T-helper 2 cell treated with Interferon-gamma antibody and Interleukin-4, amounts not matched to agents 100 ng/mL and 5 ng/mL, for 36 hours (primary cell): ENCODE data around the gene PGF. TPM values are rescaled to one million over a fixed set of nuclear protein-coding genes. Genes with fewer than 3 reads are reported as not detected.
"Not testable (repeated sequence)": the region's sequence is repeated elsewhere in the genome, so short reads cannot be mapped to it uniquely, and the experiment has no call there.

Experiments used
- intact Hi-C: fragments of 100-400 bp; cut with micrococcal nuclease; formaldehyde crosslinking; loops from one replicate; pipeline ENCODE4 v1.15.1; 2023
- total RNA-seq: library from RNA; stranded (reverse); gene quantifications from 2 replicates; pipeline ENCODE4 v1.2.3, GENCODE V29; 2022

PGF gene
- total RNA-seq, 1 donor from 2014 or later = 0.20 TPM

GRCh38 chr14:74945261-74945851, 10.0 kb downstream of the PGF start:
- intact Hi-C loops = loop anchor here (10.0 kb wide), 1 partner anchor 359 kb away; no protein-coding TSS in a partner anchor

DNA sequence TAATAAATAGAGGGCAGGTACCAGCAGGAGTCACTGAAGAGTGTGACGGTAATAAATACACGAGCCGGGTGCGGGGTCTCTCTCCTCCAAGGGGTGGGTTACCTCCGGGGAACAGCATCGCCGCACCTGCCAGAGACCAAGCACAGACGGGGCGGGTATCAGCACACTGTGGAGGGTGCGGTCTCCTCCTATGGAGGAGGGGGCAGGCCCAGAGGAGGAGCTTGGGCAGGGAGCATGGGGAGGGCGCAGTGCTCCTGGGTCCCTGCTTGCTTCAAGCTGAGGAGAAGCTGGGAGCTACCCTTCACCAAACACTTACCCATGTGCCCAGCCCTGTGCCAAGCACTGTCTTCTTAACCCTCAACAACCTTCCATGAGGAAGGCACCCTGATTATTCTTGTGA, 12.8 kb downstream of the PGF start:
- intact Hi-C loops = loop anchor here (10.0 kb wide), 1 partner anchor 362 kb away; no protein-coding TSS in a partner anchor

DNA sequence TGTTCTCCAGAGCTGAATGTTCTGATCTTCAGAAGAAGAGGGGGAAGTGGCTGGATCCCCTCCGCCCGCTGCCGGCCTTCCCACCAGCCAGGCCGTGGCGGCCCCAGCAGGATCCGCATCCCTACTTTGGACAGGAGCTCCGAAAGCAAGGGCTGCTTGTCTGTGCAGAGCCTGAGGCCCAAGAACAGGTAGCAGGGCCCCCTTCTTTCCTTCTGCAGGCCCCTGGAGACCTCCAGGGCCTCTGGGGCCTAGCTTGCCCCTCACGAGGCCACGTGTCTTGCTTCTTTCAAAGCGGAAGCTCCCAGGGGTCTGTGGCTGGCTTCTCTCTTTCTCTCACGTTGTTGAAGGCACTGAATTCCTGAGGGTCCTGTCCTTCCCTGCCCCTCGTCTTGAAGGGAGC, 13.2 kb downstream of the PGF start:
- intact Hi-C loops = loop anchor here (10.0 kb wide), 1 partner anchor 363 kb away; no protein-coding TSS in a partner anchor

- intact Hi-C loops = loop anchor here (10.0 kb wide), 1 partner anchor 363 kb away; no protein-coding TSS in a partner anchor
Observed at GRCh38 chr14:74941676-74942097, 13.7 kb downstream of the PGF start.

DNA sequence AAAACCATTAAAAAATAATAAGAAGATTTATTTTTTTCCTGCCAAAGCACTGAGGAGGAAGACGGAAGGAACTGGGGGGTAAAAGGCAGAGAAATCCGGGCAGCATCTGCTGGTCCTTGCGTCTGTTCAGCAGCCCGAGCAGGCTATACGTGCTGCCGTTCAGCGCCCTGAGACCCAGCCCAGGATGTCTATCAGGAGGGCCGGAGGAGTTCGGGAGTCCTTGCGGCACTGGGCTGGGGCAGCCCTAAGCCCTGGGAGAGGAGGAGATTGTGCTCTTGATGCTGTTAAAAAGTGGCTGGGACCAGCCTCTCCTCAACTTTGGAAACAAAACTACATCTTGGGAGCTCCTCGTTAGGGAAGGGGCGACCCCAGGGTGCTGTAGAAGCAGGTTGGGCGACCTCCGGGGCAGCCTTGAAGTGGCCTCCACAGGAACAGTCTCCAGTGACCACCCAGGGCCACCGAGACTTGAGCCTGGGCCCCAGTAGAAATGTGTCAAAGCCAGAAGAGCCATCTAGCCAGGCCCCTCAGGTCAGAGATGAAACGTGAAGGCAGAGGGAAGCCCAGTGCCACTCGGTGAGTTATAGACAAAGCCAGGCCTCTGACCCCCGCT, 14.3 kb downstream of the PGF start:
- intact Hi-C loops = loop anchor here (10.0 kb wide), 1 partner anchor 364 kb away; no protein-coding TSS in a partner anchor

- intact Hi-C loops = no loop called here
Observed at GRCh38 chr14:74938531-74939495, 16.6 kb downstream of the PGF start.

GRCh38 chr14:74937171-74937570, 18.2 kb downstream of the PGF start:
- intact Hi-C loops = no loop called here

- intact Hi-C loops = no loop called here
Observed at GRCh38 chr14:74936731-74937130, 18.7 kb downstream of the PGF start.

GRCh38 chr14:74936151-74936550, 19.2 kb downstream of the PGF start:
- intact Hi-C loops = no loop called here

- intact Hi-C loops = no loop called here
Observed at GRCh38 chr14:74935360-74935680, 20.1 kb downstream of the PGF start.

- intact Hi-C loops = no loop called here
Observed at GRCh38 chr14:74934476-74935359, 20.7 kb downstream of the PGF start.

DNA sequence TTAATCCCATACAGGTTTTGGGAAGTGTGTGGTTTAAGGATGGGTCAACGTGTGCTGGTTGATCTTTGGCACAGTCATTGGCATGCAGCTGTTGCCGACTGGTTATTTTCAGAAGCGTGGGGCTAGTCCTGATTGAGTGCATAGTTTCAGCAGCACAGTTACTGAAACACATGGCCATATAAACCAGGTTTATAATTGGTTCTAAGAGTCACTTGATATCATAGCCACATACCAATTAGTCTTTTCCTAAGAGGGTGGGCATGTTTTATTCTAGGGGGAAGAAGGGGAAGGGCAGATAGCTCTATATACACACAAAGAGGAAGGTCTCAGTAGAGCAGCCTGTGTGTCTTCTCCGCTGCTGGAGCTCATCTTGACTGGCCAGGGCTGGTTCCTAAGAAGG, 21.4 kb downstream of the PGF start:
- intact Hi-C loops = no loop called here

DNA sequence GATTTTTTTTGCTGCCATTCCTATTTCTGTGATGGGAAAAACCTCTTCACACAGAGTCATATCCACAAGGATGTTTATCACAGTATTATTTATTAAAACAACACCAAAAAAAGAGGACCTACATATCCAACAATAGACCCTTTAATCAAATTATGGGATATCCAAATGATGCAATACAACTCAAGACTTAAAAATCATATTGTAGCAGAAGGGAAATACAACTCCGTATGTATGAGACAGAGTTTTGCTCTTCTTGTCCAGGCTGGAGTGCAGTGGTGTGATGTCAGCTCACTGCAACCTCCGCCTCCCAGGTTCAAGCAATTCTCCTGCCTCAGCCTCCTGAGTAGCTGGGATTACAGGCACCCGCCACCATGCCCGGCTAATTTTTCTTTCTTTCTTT, 22.5 kb downstream of the PGF start:
- intact Hi-C loops = not testable (repeated sequence)

GRCh38 chr14:74932401-74932901, 22.9 kb downstream of the PGF start:
- intact Hi-C loops = no loop called here

- intact Hi-C loops = not testable (repeated sequence)
Observed at GRCh38 chr14:74931744-74932143, 23.7 kb downstream of the PGF start.

DNA sequence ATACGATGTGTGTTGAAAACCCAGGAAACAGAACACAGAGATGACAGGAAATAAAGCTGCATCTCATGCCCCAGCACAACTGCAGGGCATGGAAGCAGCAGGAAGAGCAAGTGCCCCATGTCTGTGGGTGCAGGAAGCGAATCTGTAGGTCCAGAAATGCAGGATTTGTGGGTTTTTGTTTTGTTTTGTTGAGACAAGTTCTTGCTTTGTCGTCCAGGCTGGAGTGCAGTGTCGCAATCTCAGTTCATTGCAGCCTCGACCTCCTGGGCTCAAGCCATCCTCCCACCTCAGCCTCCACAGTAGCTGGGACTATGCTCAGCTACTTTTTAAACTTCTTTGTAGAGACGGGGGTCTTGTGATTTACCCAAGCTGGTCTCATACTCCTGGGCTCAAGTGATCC, 26.2 kb downstream of the PGF start:
- intact Hi-C loops = no loop called here

GRCh38 chr14:74927225-74927624, 28.2 kb downstream of the PGF start:
- intact Hi-C loops = no loop called here

- intact Hi-C loops = no loop called here
Observed at GRCh38 chr14:74924061-74924460, 31.3 kb downstream of the PGF start.

- intact Hi-C loops = no loop called here
Observed at GRCh38 chr14:74922752-74923401, 32.5 kb downstream of the PGF start, which contains the start of gene RPS6KL1. Gene RPS6KL1, minus strand, starts transcription at chr14:74923260. Its CDS starts 1,719 bp downstream, at chr14:74921541.
